ENCODE measurements around the gene GRID2. TPM values are rescaled to one million over a fixed set of nuclear protein-coding genes. Genes with fewer than 3 reads are reported as not detected.

GRID2 gene
- polyA plus RNA-seq, 1 donor from 2014 or later, result 14.9 TPM

- Histone ChIP-seq H3K9ac (ENCODE audit: low read length) (no peak overlapping the region), H3K9me2 (ENCODE audit: insufficient read depth, low read length) (no peaks in the 10 kb centered on the region), H3K36me3 (ENCODE audit: insufficient read depth, low read length) (no peaks in the 10 kb centered on the region), H3K9me3 (ENCODE audit: low read length) (no peaks in the 10 kb centered on the region), H3F3A (ENCODE audit: insufficient read depth, low read length, poor library complexity, severe bottlenecking) (no peaks in the 10 kb centered on the region), H3K27ac (ENCODE audit: low read length) (no peak overlapping the region), H3K27me3 (ENCODE audit: insufficient read depth, low read depth, low read length) (no peaks in the 10 kb centered on the region), H3K79me2 (replicated peaks; ENCODE audit: insufficient read depth, low read length) (no peaks in the 10 kb centered on the region), H2AFZ (ENCODE audit: low read depth, low read length) (no peak overlapping the region), H3K4me2 (ENCODE audit: low read length) (no peak overlapping the region), H3K4me3 (ENCODE audit: low read length) (no peak overlapping the region), H4K20me1 (ENCODE audit: insufficient read depth) (no peaks in the 10 kb centered on the region)
- TF ChIP-seq TAF1 (IDR thresholded peaks at IDR 0.05; ENCODE audit: low read depth) (no peak), SMC3 (conservative IDR thresholded peaks at IDR 0.05; ENCODE audit: poor library complexity) (no peak), RAD21 (conservative IDR thresholded peaks at IDR 0.05) (no peak), CTCF (IDR thresholded peaks at IDR 0.05; ENCODE audit: poor library complexity, severe bottlenecking) (no peak), POLR2AphosphoS5 (IDR thresholded peaks at IDR 0.05) (no peak), EZH2 (IDR thresholded peaks at IDR 0.05; ENCODE audit: borderline replicate concordance, insufficient read depth, low read length, poor library complexity, severe bottlenecking) (no peak), REST (IDR thresholded peaks at IDR 0.05; ENCODE audit: borderline replicate concordance) (peak; percentile 70)
Measured at GRCh38 chr4:93232883-93233282, 929.1 kb downstream of the GRID2 start.

- TF ChIP-seq MXI1 (conservative IDR thresholded peaks at IDR 0.05; ENCODE audit: poor library complexity, severe bottlenecking) (no peak), TAF1 (IDR thresholded peaks at IDR 0.05; ENCODE audit: low read depth) (no peak), EZH2 (IDR thresholded peaks at IDR 0.05; ENCODE audit: borderline replicate concordance, insufficient read depth, low read length, poor library complexity, severe bottlenecking) (no peak), SMC3 (conservative IDR thresholded peaks at IDR 0.05; ENCODE audit: poor library complexity) (no peak), CTCF (IDR thresholded peaks at IDR 0.05; ENCODE audit: poor library complexity, severe bottlenecking) (no peak), POLR2AphosphoS5 (IDR thresholded peaks at IDR 0.05) (no peak), EP300 (conservative IDR thresholded peaks at IDR 0.05; ENCODE audit: poor library complexity, severe bottlenecking) (no peak), REST (IDR thresholded peaks at IDR 0.05; ENCODE audit: borderline replicate concordance) (no peak), RAD21 (conservative IDR thresholded peaks at IDR 0.05) (no peak)
- Histone ChIP-seq H3K4me2 (ENCODE audit: low read length) (no peak overlapping the region), H3K79me2 (replicated peaks; ENCODE audit: insufficient read depth, low read length) (no peaks in the 10 kb centered on the region), H3K9me3 (ENCODE audit: low read length) (no peaks in the 10 kb centered on the region), H3K9me2 (ENCODE audit: insufficient read depth, low read length) (no peaks in the 10 kb centered on the region), H3K27me3 (ENCODE audit: insufficient read depth, low read depth, low read length) (no peaks in the 10 kb centered on the region), H2AFZ (ENCODE audit: low read depth, low read length) (no peak overlapping the region), H3K27ac (ENCODE audit: low read length) (no peak overlapping the region), H3F3A (ENCODE audit: insufficient read depth, low read length, poor library complexity, severe bottlenecking) (no peaks in the 10 kb centered on the region), H4K20me1 (ENCODE audit: insufficient read depth) (no peaks in the 10 kb centered on the region), H3K4me3 (ENCODE audit: low read length) (no peak overlapping the region), H3K9ac (ENCODE audit: low read length) (no peak overlapping the region), H3K36me3 (ENCODE audit: insufficient read depth, low read length) (no peaks in the 10 kb centered on the region)
Measured at GRCh38 chr4:93237521-93237920, 933.8 kb downstream of the GRID2 start.

Measured in neural cell (in vitro differentiated cells).